GM23338 (cell line): ENCODE data around the gene DBH. TPM values are rescaled to one million over a fixed set of nuclear protein-coding genes. Genes with fewer than 3 reads are reported as not detected.
A peak's percentile ranks its signal among the peaks of the same experiment; 100 is the strongest.

Experiments used
- ATAC-seq: fragments of 200-7000 bp; cut with Tn5 transposase; 3 replicates; pipeline ENCODE4 v1.9.1; 2020
- DNase-seq: peaks from one replicate; pipeline ENCODE4 v3.0.0-alpha.2; 2015; ENCODE audit warnings: low spot score
- H2AFZ ChIP-seq: fragments of 200-600 bp; sonication (generic); 2 replicates; pipeline ENCODE4 v1.8.0; 2016; ENCODE audit warnings: antibody characterized with exemption, mild to moderate bottlenecking, moderate library complexity
- H3F3A ChIP-seq: fragments of 200-600 bp; sonication (generic); replicated peaks from 2 replicates; pipeline ENCODE4 v1.8.0; 2017; ENCODE audit warnings: antibody characterized with exemption, mixed run types, low read depth
- H3K27ac ChIP-seq: fragments of 200-600 bp; sonication (generic); 2 replicates; pipeline ENCODE4 v1.6.1; 2016; ENCODE audit warnings: low read depth
- H3K27me3 ChIP-seq: fragments of 200-600 bp; sonication (generic); 2 replicates; pipeline ENCODE4 v1.8.0; 2016; ENCODE audit warnings: mild to moderate bottlenecking, mixed run types, moderate library complexity; ENCODE audit not compliant: insufficient read depth
- H3K36me3 ChIP-seq: fragments of 200-600 bp; sonication (generic); 2 replicates; pipeline ENCODE4 v1.8.0; 2016; ENCODE audit warnings: mild to moderate bottlenecking; ENCODE audit not compliant: insufficient read depth
- H3K4me1 ChIP-seq: fragments of 200-600 bp; sonication (generic); 2 replicates; pipeline ENCODE4 v1.8.0; 2016; ENCODE audit warnings: mild to moderate bottlenecking, moderate library complexity; ENCODE audit not compliant: insufficient read depth
- H3K4me2 ChIP-seq: fragments of 200-600 bp; sonication (generic); 2 replicates; pipeline ENCODE4 v1.7.1; 2017; ENCODE audit warnings: mixed run types
- H3K4me3 ChIP-seq: fragments of 200-600 bp; sonication (generic); 2 replicates; pipeline ENCODE4 v1.6.1; 2016; ENCODE audit warnings: mixed run types
- H3K79me2 ChIP-seq: fragments of 200-600 bp; sonication (generic); replicated peaks from 2 replicates; pipeline ENCODE4 v1.8.0; 2017; ENCODE audit warnings: mild to moderate bottlenecking; ENCODE audit not compliant: insufficient read depth
- H3K9me2 ChIP-seq: fragments of 200-600 bp; sonication (generic); 2 replicates; pipeline ENCODE4 v1.8.0; 2017; ENCODE audit not compliant: insufficient read depth
- H4K20me1 ChIP-seq: fragments of 200-600 bp; sonication (generic); replicated peaks from 2 replicates; pipeline ENCODE4 v1.8.0; 2017; ENCODE audit warnings: mild to moderate bottlenecking; ENCODE audit not compliant: insufficient read depth
- H3K27ac Mint-ChIP-seq: 2 replicates; pipeline ENCODE4 v1.8.0; 2020; ENCODE audit warnings: inconsistent platforms, mild to moderate bottlenecking, moderate library complexity, mixed read lengths
- H3K27me3 Mint-ChIP-seq: 3 replicates; pipeline ENCODE4 v1.8.0; 2022; ENCODE audit warnings: low read depth, mild to moderate bottlenecking, moderate library complexity, mixed read lengths, inconsistent platforms; ENCODE audit not compliant: insufficient read depth, poor library complexity
- H3K36me3 Mint-ChIP-seq: 3 replicates; pipeline ENCODE4 v1.8.0; 2021; ENCODE audit warnings: low read depth, mild to moderate bottlenecking, inconsistent platforms, moderate library complexity, mixed read lengths
- H3K4me1 Mint-ChIP-seq: 3 replicates; pipeline ENCODE4 v1.8.0; 2020; ENCODE audit warnings: mild to moderate bottlenecking, inconsistent platforms, mixed read lengths
- H3K4me3 Mint-ChIP-seq: 3 replicates; pipeline ENCODE4 v1.8.0; 2021; ENCODE audit warnings: moderate library complexity, mild to moderate bottlenecking, inconsistent platforms, mixed read lengths
- H3K9me3 Mint-ChIP-seq: 3 replicates; pipeline ENCODE4 v1.8.0; 2020; ENCODE audit warnings: moderate library complexity, mild to moderate bottlenecking, inconsistent platforms, mixed read lengths
- CREB1 ChIP-seq: fragments of 250-450 bp; sonication (Bioruptor Pico); IDR thresholded peaks from 2 replicates; pipeline ENCODE4 v1.5.0; 2020; ENCODE audit warnings: low read depth, mild to moderate bottlenecking, moderate library complexity
- ETS1 ChIP-seq: IDR thresholded peaks from 2 replicates; pipeline ENCODE4 v1.6.1; 2016; ENCODE audit warnings: antibody characterized with exemption
- EZH2phosphoT487 ChIP-seq: fragments of 200-600 bp; sonication (generic); IDR thresholded peaks from one replicate; pipeline ENCODE4 v1.8.1; 2018; ENCODE audit warnings: antibody characterized with exemption; ENCODE audit not compliant: unreplicated experiment
- JUNB ChIP-seq: IDR thresholded peaks from one replicate; pipeline ENCODE4 v1.6.1; 2016; ENCODE audit warnings: antibody characterized with exemption; ENCODE audit not compliant: unreplicated experiment
- REST ChIP-seq: IDR thresholded peaks from one replicate; pipeline ENCODE4 v1.6.1; 2018; ENCODE audit warnings: antibody characterized with exemption; ENCODE audit not compliant: unreplicated experiment
- ZNF114 ChIP-seq: fragments of 250-450 bp; sonication (Bioruptor Pico); IDR thresholded peaks from 2 replicates; pipeline ENCODE4 v1.5.0; 2020; ENCODE audit warnings: mild to moderate bottlenecking, moderate library complexity
- ZNF331 ChIP-seq: fragments of 250-450 bp; sonication (Bioruptor Pico); IDR thresholded peaks from 2 replicates; pipeline ENCODE4 v1.5.0; 2020; ENCODE audit warnings: low read depth, mild to moderate bottlenecking, moderate library complexity
- polyA plus RNA-seq: library from polyadenylated mRNA; unstranded; fragments of >200 nt; fragmentation: Nextera tagmentation; extraction: Ambion mirVana; gene quantifications from 2 replicates; pipeline ENCODE4 v1.2.1, GENCODE V29; 2016
- total RNA-seq: library from RNA; depleted of rRNA; stranded (reverse); fragments of >200 nt; shearing (Covaris generic); gene quantifications from 2 replicates; pipeline ENCODE4 v1.2.3, GENCODE V29; 2014

The DBH gene
- total and polyA plus RNA-seq, 2 experiments from 2014 or later = 0.08 to 0.24 TPM

GRCh38 chr9:133595910-133596309 is 40.3 kb upstream of the DBH start:
- Histone ChIP-seq H3K36me3 (no peaks in the 10 kb centered on the region), H3K4me3 (no peak overlapping the region), H3K4me1 (no peaks in the 10 kb centered on the region), H3K27ac (no peak overlapping the region), H3F3A (peaks cover 6% of the 10 kb centered on the region; the same call in 1 of the 2 replicates), H3K79me2 (no peaks in the 10 kb centered on the region), H3K27me3 (no peaks in the 10 kb centered on the region), H3K9me2 (no peaks in the 10 kb centered on the region), H4K20me1 (no peaks in the 10 kb centered on the region), H2AFZ (no peak overlapping the region), H3K4me2 (no peak overlapping the region)
- peaks cover 37% of the 10 kb centered on the region for H3K9me3 Mint-ChIP-seq
- H3K27ac Mint-ChIP-seq = no peak overlapping the region
- DNase-seq (no peak), ATAC-seq (no peak)
- H3K4me1 Mint-ChIP-seq = 0 out of 3 replicates have a peak, but pooled peaks cover under 1% of the 10 kb centered on the region
- no peak overlapping the region for H3K4me3 Mint-ChIP-seq
- no peak for TF ChIP-seq ETS1
- H3K36me3 Mint-ChIP-seq = peaks cover 14% of the 10 kb centered on the region
- H3K27me3 Mint-ChIP-seq = peaks cover 7% of the 10 kb centered on the region

- peaks cover 37% of the 10 kb centered on the region for H3K9me3 Mint-ChIP-seq
- no peak overlapping the region for H3K27ac Mint-ChIP-seq
- peaks cover 6% of the 10 kb centered on the region; the same call in 1 of the 2 replicates for H3F3A ChIP-seq
- H3K79me2 ChIP-seq = no peaks in the 10 kb centered on the region
- peaks cover 9% of the 10 kb centered on the region; the same call in 2 of the 3 replicates for H3K4me1 Mint-ChIP-seq
- TF ChIP-seq CREB1 (no peak), EZH2phosphoT487 (no peak), ZNF114 (CRISPR knock-in tag) (no peak), REST (no peak), ETS1 (no peak), ZNF331 (CRISPR knock-in tag) (no peak), JUNB (no peak)
- no peak for ATAC-seq
- H3K4me2 ChIP-seq = no peak overlapping the region
- H3K4me1 ChIP-seq = no peaks in the 10 kb centered on the region
- no peak overlapping the region for H2AFZ ChIP-seq
- no peaks in the 10 kb centered on the region for H3K27me3 ChIP-seq
- H3K4me3 Mint-ChIP-seq = no peak overlapping the region; the same call in 2 of the 3 replicates
- H4K20me1 ChIP-seq = no peaks in the 10 kb centered on the region
- H3K27me3 Mint-ChIP-seq = peaks cover 7% of the 10 kb centered on the region
- H3K36me3 ChIP-seq = no peaks in the 10 kb centered on the region
- no peak overlapping the region for H3K4me3 ChIP-seq
- peak; percentile 53 for DNase-seq
- H3K9me2 ChIP-seq = no peaks in the 10 kb centered on the region
- H3K27ac ChIP-seq = no peak overlapping the region
- peaks cover 14% of the 10 kb centered on the region for H3K36me3 Mint-ChIP-seq
Observed at GRCh38 chr9:133597316-133597957, 38.7 kb upstream of the DBH start.
